ENCODE measurements around the gene POLRMT.
"Not testable (repeated sequence)": the region's sequence is repeated elsewhere in the genome, so short reads cannot be mapped to it uniquely, and the experiment has no call there.

POLRMT gene

DNA sequence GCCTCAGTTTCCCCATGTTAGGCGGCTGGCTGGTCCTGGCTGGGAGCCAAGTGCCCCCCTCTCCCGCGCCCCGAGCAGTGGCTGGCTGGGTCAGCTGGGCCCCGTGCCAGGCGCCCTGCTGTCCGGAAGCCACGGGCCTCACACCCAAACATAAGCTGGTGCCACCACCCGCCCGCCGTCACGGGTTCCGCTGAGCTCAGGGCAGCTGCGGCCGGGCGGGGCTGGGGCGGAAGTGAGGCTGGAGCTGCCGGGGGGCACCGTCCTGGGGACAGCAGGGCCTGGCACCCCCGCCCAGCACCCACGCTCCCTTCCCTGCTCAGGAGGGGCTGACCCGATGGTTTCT is 24.4 kb downstream of the POLRMT start:
- DNase-seq = no peak

DNA sequence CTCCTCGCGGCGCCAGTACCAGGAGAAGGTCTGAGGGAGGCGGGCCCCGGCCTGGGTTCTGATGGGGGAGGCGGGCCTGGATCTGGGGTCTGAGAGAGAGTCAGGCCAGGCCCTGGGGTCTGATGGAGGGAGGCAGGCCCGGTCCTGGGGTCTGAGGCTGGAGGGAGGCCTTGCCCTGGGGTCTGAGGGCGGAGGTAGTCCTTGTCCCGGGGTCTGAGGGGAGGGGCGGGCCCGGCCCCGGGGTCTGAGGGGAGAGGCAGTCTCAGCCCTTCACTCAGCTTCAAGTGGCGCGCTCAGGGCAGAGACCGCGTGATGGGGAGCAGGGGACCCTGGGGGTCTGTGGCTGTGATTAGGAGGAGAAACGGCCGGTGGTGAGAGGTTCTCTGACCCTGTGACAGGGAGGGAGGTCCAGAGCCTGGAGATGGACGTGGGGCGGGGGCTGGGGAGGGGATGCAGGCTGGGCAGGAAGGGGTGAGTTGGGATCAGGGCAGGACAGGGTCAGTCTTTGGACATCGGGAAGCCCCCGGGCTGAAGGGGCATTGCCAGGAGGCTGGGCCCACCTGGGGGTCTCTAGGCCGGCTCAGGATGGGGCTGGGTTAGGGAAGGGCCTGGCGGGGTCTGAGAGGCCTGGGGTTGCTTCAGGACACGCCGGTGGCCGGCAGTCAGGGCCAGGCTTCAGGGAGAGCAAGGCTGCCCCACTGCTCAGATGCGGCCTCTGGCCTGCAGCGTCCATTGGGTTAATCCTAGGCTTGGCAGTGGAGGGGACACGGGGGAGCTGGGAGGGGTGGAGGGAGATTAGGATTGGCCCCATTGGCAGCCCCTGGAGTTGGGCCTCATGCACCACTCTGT is 25.0 kb downstream of the POLRMT start:
- DNase-seq = no peak

DNA sequence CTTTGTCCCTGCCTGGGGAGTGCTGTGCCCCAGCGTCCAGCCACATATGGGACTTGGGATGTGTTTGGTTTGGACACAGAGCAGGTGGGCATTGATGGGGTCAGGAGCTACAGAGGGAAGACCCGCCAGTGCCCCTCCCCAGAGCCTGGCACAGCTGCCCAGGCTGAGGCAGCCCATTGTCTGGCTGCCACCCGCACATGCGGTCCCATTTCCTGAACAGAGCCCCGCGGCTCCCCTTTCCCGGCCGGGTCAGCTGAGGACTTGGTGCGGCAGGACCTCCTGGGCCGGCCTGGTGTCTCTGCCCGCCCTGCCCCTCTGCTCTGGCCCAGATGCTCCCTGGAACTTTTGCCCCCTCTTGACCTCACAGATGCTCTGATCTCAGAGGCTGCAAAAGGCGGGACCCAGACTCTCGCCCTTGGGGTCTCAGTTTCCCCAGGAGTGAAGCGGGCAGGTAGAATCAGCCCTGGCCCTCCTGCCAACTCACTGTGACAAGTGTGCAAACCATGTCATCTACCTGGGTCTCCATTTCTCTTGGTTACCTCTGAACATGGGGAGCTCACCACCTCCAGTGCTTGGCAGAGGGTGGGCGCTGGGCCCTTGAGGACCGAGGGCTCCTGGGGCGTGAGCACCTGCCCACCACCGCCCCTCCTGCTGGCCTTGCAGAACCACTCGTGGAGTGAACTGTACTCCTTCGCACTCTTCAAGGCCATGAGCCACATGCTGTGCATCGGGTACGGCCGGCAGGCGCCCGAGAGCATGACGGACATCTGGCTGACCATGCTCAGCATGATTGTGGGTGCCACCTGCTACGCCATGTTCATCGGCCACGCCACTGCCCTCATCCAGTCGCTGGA is 25.8 kb downstream of the POLRMT start:
- no peak for DNase-seq

DNA sequence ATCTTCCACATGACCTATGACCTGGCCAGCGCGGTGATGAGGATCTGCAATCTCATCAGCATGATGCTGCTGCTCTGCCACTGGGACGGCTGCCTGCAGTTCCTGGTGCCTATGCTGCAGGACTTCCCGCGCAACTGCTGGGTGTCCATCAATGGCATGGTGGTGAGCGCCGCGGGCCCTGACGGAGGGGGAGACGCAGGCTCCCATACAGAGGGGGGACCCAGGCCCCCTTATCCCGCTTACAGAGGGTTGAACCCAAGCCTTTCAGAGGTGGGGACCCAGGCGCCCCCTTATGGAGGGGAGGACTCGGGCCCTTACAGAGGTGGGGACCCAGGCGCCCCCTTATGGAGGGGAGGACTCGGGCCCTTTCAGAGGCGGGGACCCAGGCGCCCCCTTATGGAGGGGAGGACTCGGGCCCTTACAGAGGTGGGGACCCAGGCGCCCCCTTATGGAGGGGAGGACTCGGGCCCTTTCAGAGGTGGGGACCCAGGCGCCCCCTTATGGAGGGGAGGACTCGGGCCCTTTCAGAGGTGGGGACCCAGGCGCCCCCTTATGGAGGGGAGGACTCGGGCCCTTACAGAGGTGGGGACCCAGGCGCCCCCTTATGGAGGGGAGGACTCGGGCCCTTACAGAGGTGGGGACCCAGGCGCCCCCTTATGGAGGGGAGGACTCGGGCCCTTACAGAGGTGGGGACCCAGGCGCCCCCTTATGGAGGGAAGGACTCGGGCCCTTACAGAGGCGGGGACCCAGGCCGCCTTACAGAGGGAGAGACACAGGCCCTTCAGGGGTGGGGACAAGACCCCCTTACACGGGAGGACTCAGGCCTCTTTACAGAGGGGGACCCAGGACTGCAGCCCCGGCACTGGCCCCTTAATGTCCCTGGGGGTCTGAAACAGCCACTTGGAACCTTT is 28.0 kb downstream of the POLRMT start:
- DNase-seq = not testable (repeated sequence)

DNA sequence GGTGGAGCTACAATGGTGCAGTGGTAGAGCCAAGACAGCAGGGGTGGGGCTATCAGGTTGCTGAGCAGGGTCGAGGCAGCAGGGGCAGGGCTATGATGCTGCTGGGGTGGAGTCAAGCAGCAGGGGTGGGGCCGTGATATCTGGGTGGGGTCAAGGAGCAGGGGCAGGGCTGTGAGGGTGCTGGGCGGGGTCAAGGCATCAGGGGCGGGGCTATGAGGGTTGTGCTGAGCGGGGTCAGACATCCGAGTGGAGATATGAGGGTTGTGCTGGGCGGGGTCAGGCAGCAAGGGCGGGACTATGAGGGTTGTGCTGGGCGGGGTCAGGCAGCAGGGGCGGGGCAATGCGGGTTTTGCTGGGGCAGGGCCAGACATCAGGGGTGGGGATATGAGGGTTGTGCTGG is 29.0 kb downstream of the POLRMT start:
- no peak for DNase-seq

DNA sequence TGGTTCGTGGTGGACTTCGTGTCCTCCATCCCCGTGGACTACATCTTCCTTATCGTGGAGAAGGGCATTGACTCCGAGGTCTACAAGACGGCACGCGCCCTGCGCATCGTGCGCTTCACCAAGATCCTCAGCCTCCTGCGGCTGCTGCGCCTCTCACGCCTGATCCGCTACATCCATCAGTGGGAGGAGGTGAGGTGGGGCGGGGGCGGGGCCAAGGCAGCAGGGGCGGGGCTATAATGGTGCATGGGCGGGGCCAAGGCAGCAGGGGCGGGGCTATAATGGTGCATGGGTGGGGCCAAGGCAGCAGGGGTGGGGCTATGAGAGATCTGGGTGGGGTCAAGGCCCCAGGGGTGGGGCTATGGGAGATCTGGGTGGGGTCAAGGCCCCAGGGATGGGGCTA is 29.6 kb downstream of the POLRMT start:
- DNase-seq = not testable (repeated sequence)

DNA sequence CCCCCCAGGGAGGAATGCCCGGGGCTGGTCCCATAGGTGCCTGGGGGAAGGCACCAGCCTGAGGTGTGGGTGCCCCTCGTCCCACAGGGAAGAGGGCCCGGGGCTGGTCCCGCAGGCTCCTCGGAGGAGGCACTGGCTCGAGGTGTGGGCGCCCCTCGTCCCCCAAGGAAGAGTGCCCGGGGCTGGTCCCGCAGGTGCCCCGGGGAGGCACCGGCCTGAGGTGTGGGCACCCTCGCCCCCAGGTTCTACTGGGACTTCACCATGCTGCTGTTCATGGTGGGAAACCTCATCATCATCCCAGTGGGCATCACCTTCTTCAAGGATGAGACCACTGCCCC is 30.1 kb downstream of the POLRMT start:
- not testable (repeated sequence) for DNase-seq

DNA sequence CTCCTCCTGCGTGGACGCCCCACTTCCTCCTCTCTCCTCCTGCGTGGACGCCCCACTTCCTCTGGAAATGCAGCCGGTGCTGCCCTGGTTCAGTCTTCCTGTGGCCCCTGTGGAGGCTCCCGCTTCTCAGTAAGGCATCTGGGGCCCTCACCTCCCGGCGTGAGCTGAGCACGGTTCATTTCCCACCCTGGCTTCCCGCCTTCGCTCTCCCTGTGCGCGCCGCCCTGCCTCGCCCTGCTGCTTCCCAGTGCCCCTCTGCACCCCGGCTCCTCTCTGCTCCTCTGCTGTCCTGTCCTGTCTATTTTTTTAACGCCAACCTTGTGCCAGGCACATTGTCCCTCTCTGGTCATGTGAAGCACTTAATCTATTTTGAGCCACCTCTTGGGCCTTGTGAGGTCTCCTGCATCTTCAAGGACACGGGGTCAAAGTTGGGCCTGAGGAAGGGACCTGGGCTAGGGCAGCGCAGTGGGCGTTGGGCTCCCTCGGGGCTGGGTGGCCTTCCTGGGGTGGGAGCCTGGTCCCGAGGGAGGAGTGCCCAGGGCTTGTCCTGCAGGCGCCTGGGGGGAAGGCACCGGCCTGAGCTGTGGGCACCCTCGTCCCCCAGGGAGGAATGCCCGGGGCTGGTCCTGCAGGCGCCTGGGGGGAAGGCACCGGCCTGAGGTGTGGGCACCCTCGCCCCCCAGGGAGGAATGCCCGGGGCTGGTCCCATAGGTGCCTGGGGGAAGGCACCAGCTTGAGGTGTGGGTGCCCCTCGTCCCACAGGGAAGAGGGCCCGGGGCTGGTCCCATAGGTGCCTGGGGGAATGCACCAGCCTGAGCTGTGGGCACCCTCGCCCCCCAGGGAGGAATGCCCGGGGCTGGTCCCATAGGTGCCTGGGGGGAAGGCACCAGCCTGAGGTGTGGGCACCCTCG is 30.7 kb downstream of the POLRMT start:
- no peak for DNase-seq

DNA sequence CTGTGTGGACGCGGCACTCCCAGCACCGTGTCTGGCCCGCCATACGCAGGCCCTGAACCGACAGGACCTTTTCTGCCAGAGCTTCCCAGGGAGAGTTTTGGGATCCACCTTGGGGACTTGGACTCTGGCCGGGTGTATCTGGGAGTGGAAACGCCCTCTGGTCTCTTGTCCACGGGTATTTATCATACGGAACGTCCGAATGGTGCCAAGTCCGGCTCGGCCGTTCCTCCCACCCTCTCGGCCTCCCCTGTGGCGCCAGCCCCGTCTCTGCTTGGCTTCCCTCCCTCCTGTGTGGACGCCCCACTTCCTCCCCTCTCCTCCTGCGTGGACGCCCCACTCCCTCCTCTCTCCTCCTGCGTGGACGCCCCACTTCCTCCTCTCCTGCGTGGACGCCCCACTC is 31.5 kb downstream of the POLRMT start:
- DNase-seq = no peak

DNA sequence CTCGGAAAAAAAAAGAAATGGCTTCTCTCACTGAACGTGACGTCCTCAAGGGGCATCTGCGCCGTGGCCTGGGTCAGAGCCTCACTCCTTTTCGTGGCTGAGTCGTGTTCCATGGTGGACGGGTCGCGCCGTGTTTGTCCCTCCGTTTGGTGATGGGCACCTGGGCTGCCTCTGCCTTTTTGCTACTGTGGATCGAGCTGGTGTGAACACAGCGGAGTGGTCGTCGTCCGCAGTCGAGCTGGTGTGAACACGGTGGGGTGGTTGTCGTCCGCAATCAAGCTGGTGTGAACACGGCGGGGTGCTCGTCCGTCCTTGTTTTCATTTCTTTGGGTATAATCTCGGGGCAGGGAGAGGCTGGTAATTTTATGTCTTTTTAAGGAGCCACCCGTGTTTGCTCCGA is 32.0 kb downstream of the POLRMT start:
- no peak for DNase-seq

DNA sequence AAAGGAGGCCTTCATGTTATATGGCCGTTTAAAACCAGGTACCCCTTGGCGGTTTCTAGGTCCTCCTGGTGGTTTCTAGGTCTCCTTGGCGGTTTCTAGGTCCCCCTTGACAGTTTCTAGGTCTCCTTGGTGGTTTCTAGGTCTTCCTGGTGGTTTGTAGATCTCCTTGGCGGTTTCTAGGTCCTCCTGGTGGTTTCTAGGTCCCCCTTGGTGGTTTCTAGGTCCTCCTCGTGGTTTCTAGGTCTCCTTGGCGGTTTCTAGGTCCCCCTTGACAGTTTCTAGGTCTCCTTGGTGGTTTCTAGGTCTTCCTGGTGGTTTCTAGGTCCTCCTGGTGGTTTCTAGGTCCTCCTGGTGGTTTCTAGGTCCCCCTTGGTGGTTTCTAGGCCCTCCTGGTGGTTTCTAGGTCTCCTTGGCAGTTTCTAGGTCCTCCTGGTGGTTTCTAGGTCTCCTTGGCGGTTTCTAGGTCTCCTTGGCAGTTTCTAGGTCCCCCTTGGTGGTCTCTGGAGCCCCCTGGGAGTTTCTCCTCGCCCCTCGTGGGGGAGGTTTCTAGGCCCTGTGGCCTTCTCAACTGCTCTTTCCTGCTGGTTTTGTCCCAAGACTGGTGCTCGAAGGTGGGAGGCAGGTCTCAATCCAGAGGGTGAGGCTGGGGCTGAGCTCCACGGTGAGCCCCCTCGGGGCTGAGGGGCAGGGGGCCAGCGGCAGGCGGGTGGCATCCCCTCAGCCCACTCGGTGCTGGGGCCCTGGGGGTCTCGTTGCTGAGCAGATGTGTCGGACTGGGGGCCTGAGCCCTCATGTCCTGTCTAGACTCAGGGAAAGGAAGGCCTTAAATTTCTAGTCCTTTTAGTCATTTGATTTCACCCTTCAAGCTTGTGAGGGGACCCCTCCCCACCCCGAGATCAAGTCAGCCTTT is 35.7 kb downstream of the POLRMT start:
- DNase-seq = no peak

DNA sequence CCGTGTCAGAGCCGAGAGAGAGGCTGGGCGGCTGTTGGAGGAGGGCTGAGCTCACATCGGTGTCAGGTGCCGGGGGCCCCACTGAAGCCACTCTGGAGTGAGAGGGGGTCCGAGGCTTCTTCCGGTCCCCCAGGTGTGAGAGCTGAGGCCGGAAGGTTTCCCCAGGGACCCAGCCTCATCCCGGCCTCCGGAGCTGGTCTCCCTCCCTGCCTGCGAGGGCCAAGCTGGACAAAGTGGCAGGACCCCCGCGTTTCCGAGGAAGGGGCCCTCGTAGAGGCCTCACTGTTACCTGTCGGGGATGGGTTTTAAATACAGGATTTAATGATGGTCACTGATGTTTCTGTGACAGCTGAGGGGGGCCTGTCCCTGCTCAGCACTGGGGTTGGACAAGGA is 37.1 kb downstream of the POLRMT start:
- DNase-seq = no peak

DNA sequence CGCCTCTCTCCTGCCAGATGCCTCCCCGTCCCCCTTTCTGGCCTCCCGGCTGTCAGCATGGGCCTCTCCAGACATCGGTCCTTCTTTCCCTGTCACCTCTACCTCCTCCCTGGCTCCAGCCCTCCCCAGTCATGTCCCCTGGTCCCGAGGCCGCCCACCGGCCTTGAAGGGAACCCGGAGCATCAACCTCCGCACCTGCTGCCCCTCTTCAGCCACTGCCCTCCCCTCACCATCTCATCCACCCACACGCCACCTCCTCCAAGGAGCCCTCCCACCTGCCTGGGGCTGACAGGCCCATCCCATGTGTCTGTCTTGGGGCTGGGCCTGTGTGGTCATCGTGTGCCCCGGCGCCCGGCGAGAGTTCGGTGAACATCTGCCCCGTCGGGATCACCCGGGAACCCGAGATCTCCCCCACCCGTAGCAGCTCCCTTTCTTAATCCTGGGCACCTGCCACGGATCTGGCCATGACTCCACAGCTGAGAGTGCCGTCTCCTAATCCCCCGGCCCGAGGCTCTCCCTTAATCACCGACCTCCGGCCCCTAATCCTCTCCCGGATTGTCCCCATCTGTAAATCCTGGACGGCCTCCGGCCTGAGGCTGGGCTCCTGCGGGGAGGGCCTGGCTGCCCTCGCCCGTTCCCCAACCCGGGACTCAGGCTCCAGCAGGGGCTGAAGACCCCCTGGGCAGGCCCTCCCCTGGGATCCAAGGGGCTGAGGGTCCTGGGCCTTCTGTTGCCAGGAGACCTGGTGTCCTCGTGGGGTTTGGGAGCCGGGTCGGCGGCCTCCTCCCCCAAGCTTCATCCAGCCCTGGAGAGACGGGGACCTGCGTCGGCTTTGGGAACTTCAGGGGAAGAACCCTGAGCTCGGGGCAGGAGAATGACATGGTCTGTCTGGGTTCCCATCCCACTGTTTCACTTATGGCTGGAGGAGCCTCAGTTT is 37.7 kb downstream of the POLRMT start:
- DNase-seq = no peak

DNA sequence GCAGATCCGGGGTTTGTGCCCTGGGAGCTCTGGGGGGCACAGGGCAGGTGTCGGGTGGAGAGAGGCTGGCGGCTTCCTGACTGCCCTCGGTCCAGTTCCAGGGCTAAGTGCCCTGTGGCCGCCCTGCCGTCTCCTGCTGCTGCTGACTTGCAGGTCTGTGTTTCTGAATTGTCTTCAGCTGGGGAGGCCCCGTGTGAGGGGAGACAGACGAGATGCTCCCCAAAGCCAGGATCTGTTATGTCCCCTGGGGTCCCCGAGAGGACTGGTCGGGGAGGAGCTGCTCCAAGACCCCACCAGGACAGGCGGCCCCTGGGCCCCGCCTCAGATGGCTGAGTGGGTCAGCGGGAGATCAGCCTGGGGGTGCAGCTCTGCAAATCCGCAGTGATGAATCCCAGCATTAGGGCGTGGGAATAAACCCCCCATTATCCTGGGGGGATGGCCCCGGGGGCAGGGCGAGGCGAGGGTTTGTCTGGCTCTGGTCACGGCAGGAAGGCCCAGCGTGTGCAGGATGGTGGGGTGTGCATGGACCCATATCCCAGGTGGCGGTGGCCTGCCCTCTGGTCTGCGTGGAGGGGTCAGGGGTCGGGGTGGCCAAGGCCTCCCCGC is 39.0 kb downstream of the POLRMT start:
- no peak for DNase-seq

DNA sequence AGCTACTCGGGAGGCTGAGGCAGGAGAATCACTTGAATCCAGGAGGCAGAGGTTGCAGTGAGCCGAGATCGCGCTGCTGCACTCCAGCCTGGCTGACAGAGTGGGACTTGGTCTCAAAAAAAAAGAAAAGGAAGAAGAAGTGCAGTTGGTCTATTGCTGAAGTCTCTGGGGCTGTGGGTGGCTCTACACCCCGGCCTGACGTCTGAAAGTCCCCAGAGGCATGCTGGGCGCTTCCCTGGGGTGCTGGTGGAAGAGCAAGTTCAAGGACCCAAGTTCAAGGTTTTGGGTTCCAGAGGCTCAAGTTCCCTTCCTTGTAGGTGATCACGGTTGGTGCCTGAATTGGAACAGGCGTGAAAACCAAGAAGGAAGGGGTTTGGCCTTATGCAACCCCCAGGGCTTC is 39.8 kb downstream of the POLRMT start:
- no peak for DNase-seq

DNA sequence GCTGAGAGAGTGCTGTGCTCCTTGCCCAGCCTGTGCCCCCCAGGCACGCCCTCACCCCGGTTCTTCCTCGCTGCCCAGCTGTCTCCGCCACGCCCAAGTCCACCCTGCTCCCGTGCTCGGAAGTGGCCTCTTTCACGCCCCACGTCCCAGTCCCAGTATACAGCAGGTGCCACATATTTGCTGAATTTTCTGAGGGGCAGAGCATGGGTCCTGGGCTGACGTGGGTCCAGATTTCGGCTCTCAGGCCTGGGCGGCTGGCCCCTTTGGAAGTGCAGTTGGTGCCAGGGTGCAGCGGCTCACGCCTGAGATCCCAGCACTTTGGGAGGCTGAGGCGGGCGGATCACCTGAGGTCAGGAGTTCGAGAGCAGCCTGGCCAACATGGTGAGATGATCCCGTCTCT is 40.3 kb downstream of the POLRMT start:
- DNase-seq = no peak

DNA sequence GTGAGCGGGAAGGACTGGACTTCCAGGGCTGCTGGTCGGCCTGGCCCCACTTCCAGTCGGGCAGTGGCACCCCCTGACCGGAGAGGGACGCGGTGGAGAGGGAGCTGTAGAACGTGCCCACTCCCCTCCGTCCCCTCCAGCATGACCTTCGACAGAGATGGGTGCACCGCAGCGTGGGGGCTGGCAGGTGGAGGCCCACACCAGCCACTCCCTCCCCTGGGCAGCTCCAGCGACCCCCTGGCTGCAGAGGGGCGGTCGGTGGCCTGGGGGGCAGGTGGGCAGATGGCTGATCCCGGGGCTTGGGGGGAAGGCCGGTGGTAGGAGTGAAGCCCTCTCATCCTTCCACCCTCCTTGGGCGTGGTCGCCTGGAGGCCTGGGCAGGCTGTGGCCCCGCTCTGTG is 41.2 kb downstream of the POLRMT start:
- no peak for DNase-seq

DNA sequence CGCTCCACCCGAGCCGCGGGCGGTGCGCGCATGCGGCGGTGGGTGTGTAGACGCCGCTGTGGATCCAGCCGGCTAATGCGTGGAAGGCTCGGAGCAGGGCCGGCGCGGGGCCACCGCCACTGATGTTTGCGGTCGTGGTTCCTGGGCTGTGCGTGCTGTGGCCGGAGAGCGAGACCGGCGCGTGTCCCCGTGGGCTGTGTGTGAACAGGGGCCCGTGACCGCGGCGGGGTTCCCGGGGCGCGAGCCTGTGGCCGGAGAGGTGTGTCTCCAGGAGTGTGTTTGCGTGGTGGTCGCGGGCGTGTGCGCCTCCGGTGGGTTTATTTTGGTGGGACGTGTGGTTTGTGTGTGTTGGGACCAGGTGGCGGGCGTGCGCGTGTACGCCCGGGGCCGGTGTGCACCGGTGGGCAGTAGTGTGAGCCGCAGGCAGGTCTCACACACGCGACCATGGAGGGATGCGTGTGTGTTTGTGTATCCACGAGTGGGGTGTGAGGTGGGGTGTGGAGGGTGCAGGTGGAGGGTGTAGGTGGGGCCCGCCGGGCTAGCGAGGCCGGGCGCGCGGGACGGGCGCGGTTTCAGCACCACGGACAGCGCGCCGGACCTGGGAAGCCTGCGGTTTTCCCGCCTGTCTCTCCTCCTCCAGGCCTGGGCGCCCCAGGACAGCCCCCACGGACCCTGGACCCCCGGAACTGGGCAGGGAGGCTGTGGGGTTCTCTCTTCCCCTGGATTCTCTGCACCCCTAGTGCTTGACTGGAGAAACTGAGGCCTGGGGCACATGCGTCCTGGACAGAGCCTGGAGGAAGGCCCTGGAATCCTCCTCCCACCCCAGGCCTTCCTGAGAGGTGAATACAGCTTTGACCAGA is 42.0 kb downstream of the POLRMT start:
- no peak for DNase-seq

DNA sequence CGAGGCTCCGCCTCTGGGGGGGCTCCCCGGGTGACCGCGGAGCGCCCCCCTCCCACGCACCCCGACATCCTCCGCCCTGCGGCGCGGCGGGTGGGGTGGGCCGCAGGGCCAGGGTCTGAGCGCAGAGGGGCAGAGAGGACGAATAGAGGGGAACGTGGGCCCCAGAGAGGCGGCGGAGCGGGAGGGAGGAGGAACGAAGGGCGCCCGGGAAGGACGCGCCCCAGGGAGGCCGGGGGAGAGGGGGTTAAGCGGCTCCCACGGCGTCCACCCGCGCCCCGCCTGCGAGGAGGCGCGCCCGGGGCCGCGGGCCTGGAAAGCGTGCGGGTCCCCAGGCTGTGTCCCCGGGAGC is 42.6 kb downstream of the POLRMT start:
- DNase-seq = no peak
